CD4-positive, alpha-beta T cell (primary cell): ENCODE measurements around the gene TNIK. TPM values are rescaled to one million over a fixed set of nuclear protein-coding genes. Genes with fewer than 3 reads are reported as not detected.

Experiments
- ATAC-seq: fragments of 200-7000 bp; cut with Tn5 transposase; one replicate; pipeline ENCODE4 v1.10.0; 2022; ENCODE audit warnings: mild to moderate bottlenecking; ENCODE audit not compliant: poor library complexity
- CTCF ChIA-PET: fragments of 350-600 bp; sonication (Branson Sonifier 250); formaldehyde crosslinking; loops from one replicate; lab custom pipeline; 2021; ENCODE audit warnings: antibody characterized with exemption, inconsistent platforms; lab: Charles Lee
- POLR2A ChIA-PET: fragments of 350-600 bp; sonication (Branson Sonifier 250); formaldehyde crosslinking; loops from one replicate; lab custom pipeline; 2021; ENCODE audit warnings: antibody characterized with exemption, inconsistent platforms; lab: Charles Lee
- DNase-seq, 14 experiments: peaks; one replicate each; pipeline ENCODE4 v3.0.0-alpha.2; 2013 to 2020; ENCODE audit warnings: mixed read lengths in 2 of 14
- H3K27ac ChIP-seq, 2 donors: one replicate each; pipeline versions ENCODE4 v1.5.1 to v1.7.0; 2013; ENCODE audit warnings: low read length in 2 of 2, low read depth in 1 of 2, mild to moderate bottlenecking in 1 of 2
- H3K27me3 ChIP-seq, 2 experiments: 1 replicate in 1 of 2; 2 replicates in 1 of 2; pipeline versions ENCODE4 v1.6.1 to v1.7.0; 2013; ENCODE audit warnings: low read length in 2 of 2, control low read depth in 1 of 2, mild to moderate bottlenecking in 1 of 2, moderate library complexity in 1 of 2; ENCODE audit not compliant: insufficient read depth in 2 of 2, control insufficient read depth in 1 of 2
- H3K36me3 ChIP-seq: one replicate; pipeline ENCODE4 v1.6.1; 2013; ENCODE audit warnings: low read length, control low read depth; ENCODE audit not compliant: insufficient read depth
- H3K4me1 ChIP-seq: one replicate; pipeline ENCODE4 v1.6.1; 2013; ENCODE audit warnings: low read length, control low read depth; ENCODE audit not compliant: insufficient read depth
- H3K4me3 ChIP-seq: one replicate; pipeline ENCODE4 v1.5.1; 2013; ENCODE audit warnings: mild to moderate bottlenecking, low read length, moderate library complexity
- H3K9me3 ChIP-seq, 2 experiments: 1 replicate in 1 of 2; 2 replicates in 1 of 2; pipeline versions ENCODE4 v1.6.1 to v1.7.0; 2013; ENCODE audit warnings: low read length in 2 of 2, mild to moderate bottlenecking in 2 of 2, control low read depth in 1 of 2, moderate library complexity in 1 of 2; ENCODE audit not compliant: control insufficient read depth in 1 of 2, insufficient read depth in 1 of 2
- H3K27ac Mint-ChIP-seq: one replicate; pipeline ENCODE4 v1.8.0; 2020; ENCODE audit warnings: mixed read lengths
- H3K27me3 Mint-ChIP-seq: one replicate; pipeline ENCODE4 v1.8.0; 2021; ENCODE audit warnings: mixed read lengths
- H3K36me3 Mint-ChIP-seq: one replicate; pipeline ENCODE4 v1.8.0; 2021; ENCODE audit warnings: low read depth, mixed read lengths
- H3K4me1 Mint-ChIP-seq: one replicate; pipeline ENCODE4 v1.8.0; 2021; ENCODE audit warnings: low read depth, mixed read lengths
- H3K4me3 Mint-ChIP-seq: one replicate; pipeline ENCODE4 v1.8.0; 2020; ENCODE audit warnings: mild to moderate bottlenecking, mixed read lengths
- H3K9me3 Mint-ChIP-seq: one replicate; pipeline ENCODE4 v1.8.0; 2020; ENCODE audit warnings: mixed read lengths
- CTCF ChIP-seq: fragments of 200-600 bp; IDR thresholded peaks from one replicate; pipeline ENCODE4 v1.8.0; 2022; ENCODE audit warnings: antibody characterized with exemption, mild to moderate bottlenecking
- intact Hi-C, 2 experiments: fragments of 100-400 bp; cut with DNase I in 1 of 2; cut with micrococcal nuclease in 1 of 2; formaldehyde crosslinking; loops; one replicate each; pipeline versions ENCODE4 v1.15.1 to v1.9.0; 2023 to 2025; cut with DNase I, micrococcal nuclease
- total RNA-seq, 174 experiments: library from RNA in 2 of 174; stranded (reverse) in 2 of 174; gene quantifications; one replicate each; pipeline ENCODE4 v1.2.3 and lab custom pipeline; 2021 to 2026

The TNIK gene
- total RNA-seq, 2 experiments from 2014 or later = 71.0 to 78.3 TPM

DNA sequence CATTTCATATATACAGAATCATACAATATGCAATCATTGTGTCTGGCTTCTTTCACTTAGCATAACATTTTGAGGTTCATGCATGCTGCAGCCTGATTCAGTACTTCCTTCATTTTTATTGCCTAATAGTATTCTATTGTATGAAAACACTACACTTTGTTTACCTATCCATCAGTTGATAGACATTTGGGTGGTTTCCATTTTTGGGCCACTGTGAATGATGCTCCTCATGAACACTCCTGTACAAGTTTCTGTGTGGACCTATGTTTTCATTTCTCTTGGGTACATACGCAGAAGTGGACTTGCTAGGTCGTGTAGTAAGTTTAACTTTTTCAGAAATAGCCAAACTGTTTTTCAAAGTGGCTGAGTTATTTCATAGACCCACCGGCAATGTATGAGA lies 18.8 kb downstream of the TNIK start:
- H3K9me3 Mint-ChIP-seq = no peaks in the 10 kb centered on the region
- H3K4me3 Mint-ChIP-seq = no peak overlapping the region
- Histone ChIP-seq H3K27me3 (no peaks in the 10 kb centered on the region), H3K9me3 (no peaks in the 10 kb centered on the region), H3K4me3 (no peak overlapping the region), H3K4me1 (peaks cover 38% of the 10 kb centered on the region), H3K36me3 (no peaks in the 10 kb centered on the region), H3K27ac (no peak overlapping the region)
- no peak for TF ChIP-seq CTCF
- DNase-seq = no peak
- H3K27ac Mint-ChIP-seq = no peak overlapping the region
- peaks cover 90% of the 10 kb centered on the region for H3K4me1 Mint-ChIP-seq
- no peaks in the 10 kb centered on the region for H3K27me3 Mint-ChIP-seq
- ChIA-PET POLR2A (interaction anchor here (0.6 to 1.6 kb wide), 2 partner anchors 11 to 1053 kb away, joined by 3 to 4 read pairs; no protein-coding TSS in a partner anchor), CTCF (no interaction called here)
- intact Hi-C loops = no loop called here
- H3K36me3 Mint-ChIP-seq = peaks cover 11% of the 10 kb centered on the region
- no peak for ATAC-seq

- no peak for ATAC-seq
- CTCF ChIA-PET = interaction anchor here (0.8 to 1.1 kb wide), 2 partner anchors 72 to 127 kb away, joined by 3 read pairs; no protein-coding TSS in a partner anchor
- no peak for DNase-seq
- Histone ChIP-seq H3K27me3 (no peaks in the 10 kb centered on the region), H3K27ac (no peak overlapping the region), H3K9me3 (no peaks in the 10 kb centered on the region), H3K36me3 (no peaks in the 10 kb centered on the region), H3K4me1 (peaks cover 34% of the 10 kb centered on the region), H3K4me3 (no peak overlapping the region)
- POLR2A ChIA-PET = interaction anchor here (0.6 to 1.6 kb wide), 2 partner anchors 10 to 229 kb away, joined by 3 to 4 read pairs; no protein-coding TSS in a partner anchor
- Mint-ChIP-seq H3K36me3 (peaks cover 16% of the 10 kb centered on the region), H3K27me3 (no peaks in the 10 kb centered on the region), H3K9me3 (no peaks in the 10 kb centered on the region), H3K4me3 (no peak overlapping the region), H3K4me1 (peaks cover 86% of the 10 kb centered on the region), H3K27ac (no peak overlapping the region)
- intact Hi-C loops = no loop called here
- TF ChIP-seq CTCF = no peak
These were observed 20.2 kb downstream of the TNIK start for GRCh38 chr3:171439996-171440395.

GRCh38 chr3:171437115-171437756 lies 23.0 kb downstream of the TNIK start:
- Mint-ChIP-seq H3K36me3 (peaks cover 5% of the 10 kb centered on the region), H3K27ac (no peak overlapping the region), H3K4me3 (no peak overlapping the region), H3K27me3 (no peaks in the 10 kb centered on the region), H3K4me1 (peaks cover 81% of the 10 kb centered on the region), H3K9me3 (no peaks in the 10 kb centered on the region)
- Histone ChIP-seq H3K27me3 (no peaks in the 10 kb centered on the region), H3K9me3 (peaks cover 0 to 3% of the 10 kb centered on the region in 2 experiments), H3K27ac (no peak overlapping the region), H3K4me1 (peaks cover 25% of the 10 kb centered on the region), H3K36me3 (no peaks in the 10 kb centered on the region), H3K4me3 (no peak overlapping the region)
- POLR2A ChIA-PET = interaction anchor here (1.0 to 1.3 kb wide), 2 partner anchors 10 to 22 kb away, joined by 4 to 5 read pairs; no protein-coding TSS in a partner anchor
- no peak for ATAC-seq
- CTCF ChIA-PET = interaction anchor here (1.0 to 1.3 kb wide), 2 partner anchors 9 to 10 kb away, joined by 3 to 4 read pairs; no protein-coding TSS in a partner anchor
- intact Hi-C loops = no loop called here
- no peak for TF ChIP-seq CTCF
- no peak for DNase-seq
